Lower leg skin (tissue), 3 donors: ENCODE results near the gene CHRNA9.

Experiments used
- CTCF ChIP-seq, 3 donors: fragments of 450-650 bp; IDR thresholded peaks; one replicate each; pipeline ENCODE4 v1.5.1; 2016; ENCODE audit warnings: antibody characterized with exemption in 3 of 3, mild to moderate bottlenecking in 3 of 3, moderate library complexity in 2 of 3
- POLR2A ChIP-seq, 2 donors: fragments of 450-650 bp; IDR thresholded peaks; one replicate each; pipeline ENCODE4 v1.6.1; 2016 to 2017; ENCODE audit warnings: antibody characterized with exemption in 2 of 2, mild to moderate bottlenecking in 1 of 2, moderate library complexity in 1 of 2

DNA sequence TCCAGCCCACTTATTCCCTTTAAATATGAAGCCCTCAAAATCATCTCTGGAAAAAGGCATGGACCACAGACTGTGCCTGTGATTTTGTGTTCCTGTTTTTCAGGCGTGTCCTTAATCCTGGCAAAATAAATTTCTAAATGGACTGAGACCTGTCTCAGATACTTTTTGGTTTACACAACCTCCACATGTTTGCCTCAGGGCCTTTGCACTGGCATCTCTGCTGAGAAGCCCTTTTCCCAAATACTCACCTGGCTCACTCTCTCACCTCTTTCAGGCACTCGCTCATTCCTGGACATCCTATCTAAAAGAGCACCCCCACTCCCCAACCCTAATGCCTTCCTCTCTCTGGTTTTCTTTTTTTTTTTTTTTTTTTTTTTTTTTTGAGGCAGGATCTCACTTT lies 40.5 kb downstream of the CHRNA9 start:
- no peak for TF ChIP-seq CTCF (IDR thresholded peaks at IDR 0.05)
- TF ChIP-seq POLR2A (IDR thresholded peaks at IDR 0.05) = no peak
